HepG2 (cell line): Measurements from ENCODE around the gene TOP2A. TPM values are rescaled to one million over a fixed set of nuclear protein-coding genes. Genes with fewer than 3 reads are reported as not detected.

Experiments
- AGO1 ChIP-seq: fragments of 200-400 bp; formaldehyde crosslinking; IDR thresholded peaks from 2 replicates; pipeline ENCODE4 v1.6.1; 2017; ENCODE audit warnings: mild to moderate bottlenecking, low read depth, low read length, moderate library complexity; ENCODE audit not compliant: poor library complexity, severe bottlenecking
- ATF7-NPFF ChIP-seq: sonication (generic); formaldehyde crosslinking; IDR thresholded peaks from 2 replicates; pipeline ENCODE4 v1.8.1; 2023; ENCODE audit warnings: mild to moderate bottlenecking, low read depth, missing genetic modification reagents, moderate library complexity
- BCL6 ChIP-seq: IDR thresholded peaks from 2 replicates; pipeline ENCODE4 v1.6.1; 2016; ENCODE audit warnings: missing genetic modification reagents, missing compliant biosample characterization
- HIVEP1 ChIP-seq: sonication (generic); formaldehyde crosslinking; IDR thresholded peaks from 2 replicates; pipeline ENCODE4 v1.4.0; 2020; ENCODE audit warnings: mild to moderate bottlenecking, missing genetic modification reagents
- KDM6A ChIP-seq: IDR thresholded peaks from 2 replicates; pipeline ENCODE4 v1.6.1; 2016; ENCODE audit warnings: low read depth
- KMT2B ChIP-seq: IDR thresholded peaks from 2 replicates; pipeline ENCODE4 v1.6.1; 2016; ENCODE audit warnings: missing genetic modification reagents, missing compliant biosample characterization
- MEIS1 ChIP-seq: sonication (generic); formaldehyde crosslinking; IDR thresholded peaks from 2 replicates; pipeline ENCODE4 v1.9.0; 2021; ENCODE audit warnings: mild to moderate bottlenecking, missing genetic modification reagents, moderate library complexity, borderline replicate concordance
- PITX1 ChIP-seq: sonication (generic); formaldehyde crosslinking; IDR thresholded peaks from 2 replicates; pipeline ENCODE4 v1.5.1; 2020; ENCODE audit warnings: mild to moderate bottlenecking, missing genetic modification reagents
- POLR2A ChIP-seq, 2 experiments: IDR thresholded peaks; 2 replicates each; pipeline ENCODE4 v1.6.1; 2011; ENCODE audit warnings: low read depth in 2 of 2, low read length in 2 of 2, mild to moderate bottlenecking in 1 of 2, moderate library complexity in 1 of 2; ENCODE audit not compliant: insufficient read depth in 1 of 2
- RFX3 ChIP-seq: IDR thresholded peaks from 2 replicates; pipeline ENCODE4 v1.6.1; 2016; ENCODE audit warnings: missing biosample characterization, missing genetic modification reagents
- SNAI1 ChIP-seq: sonication (generic); formaldehyde crosslinking; IDR thresholded peaks from 2 replicates; pipeline ENCODE4 v1.5.0; 2020; ENCODE audit warnings: mild to moderate bottlenecking, missing genetic modification reagents, borderline replicate concordance
- TARDBP ChIP-seq: sonication (generic); formaldehyde crosslinking; IDR thresholded peaks from 2 replicates; pipeline ENCODE4 v1.8.0; 2022; ENCODE audit warnings: mild to moderate bottlenecking, missing genetic modification reagents
- TGIF2 ChIP-seq: IDR thresholded peaks from 2 replicates; pipeline ENCODE4 v1.6.1; 2016; ENCODE audit warnings: control low read depth, missing compliant biosample characterization
- YEATS2 ChIP-seq: sonication (generic); formaldehyde crosslinking; IDR thresholded peaks from 2 replicates; pipeline ENCODE4 v1.4.0; 2020; ENCODE audit warnings: missing genetic modification reagents, borderline replicate concordance
- ZFP82 ChIP-seq: sonication (generic); formaldehyde crosslinking; IDR thresholded peaks from 2 replicates; pipeline ENCODE4 v1.5.1; 2020; ENCODE audit warnings: mild to moderate bottlenecking, missing genetic modification reagents, borderline replicate concordance
- ZNF20 ChIP-seq: sonication (generic); formaldehyde crosslinking; IDR thresholded peaks from 2 replicates; pipeline ENCODE4 v1.4.0; 2020; ENCODE audit warnings: mild to moderate bottlenecking, moderate library complexity, missing genetic modification reagents
- ZNF781 ChIP-seq: sonication (generic); formaldehyde crosslinking; IDR thresholded peaks from 2 replicates; pipeline ENCODE4 v1.5.1; 2020; ENCODE audit warnings: borderline replicate concordance, mild to moderate bottlenecking, missing genetic modification reagents; ENCODE audit errors: not compliant biosample characterization
- polyA plus RNA-seq, 8 experiments: library from polyadenylated mRNA; depleted of rRNA in 3 of 8; stranded (reverse) in 7 of 8; unstranded in 1 of 8; fragments of >200 nt; fragmentation: Illumina TruSeq in 4 of 8; extraction: Trizol in 4 of 8; gene quantifications; 2 replicates each; pipeline versions ENCODE4 v1.2.1 to v1.2.3, GENCODE V29; 2011 to 2016; ENCODE audit warnings: low read depth in 4 of 8, missing spikeins in 1 of 8, mixed read lengths in 1 of 8; ENCODE audit not compliant: insufficient read depth in 1 of 8
- total RNA-seq, 5 experiments: library from RNA; depleted of rRNA; stranded (reverse); fragments of >200 nt; fragmentation: Illumina TruSeq; extraction: Trizol; gene quantifications; 2 replicates each; pipeline ENCODE4 v1.2.3, GENCODE V29; 2016; ENCODE audit warnings: low read depth in 1 of 5
- TF ChIP-seq, protein P1 (sequence below): sonication (generic); formaldehyde crosslinking; IDR thresholded peaks from 2 replicates; pipeline ENCODE4 v1.5.0; 2020; ENCODE audit warnings: missing genetic modification reagents
- TF ChIP-seq, protein P2 (sequence below): sonication (generic); formaldehyde crosslinking; IDR thresholded peaks from 2 replicates; pipeline ENCODE4 v1.4.0; 2020; ENCODE audit warnings: low read depth, mild to moderate bottlenecking, missing genetic modification reagents
- TF ChIP-seq, protein P3 (sequence below), 2 experiments: fragments of 450-650 bp in 1 of 2; sonication (generic) in 1 of 2; formaldehyde crosslinking; IDR thresholded peaks; 2 replicates each; pipeline versions ENCODE4 v1.5.0 to v1.8.0; 2020 to 2022; ENCODE audit warnings: mild to moderate bottlenecking in 1 of 2, missing genetic modification reagents in 1 of 2
- TF ChIP-seq, protein P4 (sequence below): IDR thresholded peaks from 2 replicates; pipeline ENCODE4 v1.6.1; 2016; ENCODE audit warnings: missing compliant biosample characterization, missing genetic modification reagents, borderline replicate concordance
- TF ChIP-seq, protein P5 (sequence below): sonication (generic); formaldehyde crosslinking; IDR thresholded peaks from 2 replicates; pipeline ENCODE4 v1.4.0; 2020; ENCODE audit warnings: mild to moderate bottlenecking, missing genetic modification reagents, borderline replicate concordance
- TF ChIP-seq, protein P6 (sequence below): IDR thresholded peaks from 2 replicates; pipeline ENCODE4 v1.6.1; 2016; ENCODE audit warnings: low read depth

TOP2A gene
- total and polyA plus RNA-seq, 2 of the 13 experiments (the other 11 are each of a cell fraction or from before 2014, with no cell fraction given): 108 to 327 TPM

DNA sequence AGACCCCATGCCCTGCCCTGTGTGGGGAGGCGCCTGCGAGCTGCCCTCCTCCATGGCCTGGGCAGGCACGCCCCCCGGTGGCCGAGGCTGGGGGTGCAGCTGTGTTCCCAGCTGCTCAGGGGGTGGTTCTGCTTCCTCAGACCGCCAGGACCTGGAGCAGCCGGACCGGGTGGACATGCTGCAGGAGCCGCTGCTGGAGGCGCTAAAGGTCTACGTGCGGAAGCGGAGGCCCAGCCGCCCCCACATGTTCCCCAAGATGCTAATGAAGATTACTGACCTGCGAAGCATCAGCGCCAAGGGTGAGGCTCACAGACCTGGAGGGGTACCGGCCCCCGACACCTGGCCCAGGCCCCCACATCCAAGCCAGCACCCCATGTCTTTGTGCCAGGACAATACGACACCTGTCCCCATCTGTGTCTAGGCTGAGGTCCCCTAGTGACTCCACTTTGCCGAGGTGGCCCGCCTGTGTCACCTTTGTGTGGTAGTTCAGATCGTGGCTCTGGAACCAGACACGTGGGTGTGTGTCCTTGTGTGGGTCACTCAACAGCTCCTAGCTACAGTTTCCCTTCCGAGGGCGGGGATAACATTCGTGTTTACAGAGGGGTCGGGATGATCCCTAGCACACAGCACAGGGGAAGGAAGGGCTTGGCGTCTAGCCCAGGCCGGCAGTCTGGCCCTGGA, 62.4 kb downstream of the TOP2A start (continued):
- TF ChIP-seq TARDBP (no peak), SNAI1 (CRISPR knock-in tag) (no peak), POLR2A (IDR thresholded peaks at IDR 0.05; ENCODE audit: insufficient read depth in 1 of 2, low read depth in 2 of 2, low read length in 2 of 2) (no peak), YEATS2 (CRISPR knock-in tag) (peak; percentile 56; the same call in 1 of the 2 replicates), KDM6A (no peak), ZNF20 (CRISPR knock-in tag) (no peak), ZNF781 (CRISPR knock-in tag) (no peak), BCL6 (CRISPR knock-in tag) (peak; percentile 62; the same call in 1 of the 2 replicates), ATF7-NPFF (CRISPR knock-in tag) (no peak; the same call in 1 of the 2 replicates), PITX1 (0 out of 2 replicates have a peak, but pooled peaks have one; percentile 19), AGO1 (no peak), KMT2B (CRISPR knock-in tag) (no peak), RFX3 (CRISPR knock-in tag) (no peak), ZFP82 (CRISPR knock-in tag) (peak; percentile 75; the same call in 1 of the 2 replicates), TGIF2 (CRISPR knock-in tag) (no peak; the same call in 1 of the 2 replicates), HIVEP1 (CRISPR knock-in tag) (no peak), MEIS1 (CRISPR knock-in tag) (peak; percentile 83; the same call in 1 of the 2 replicates)
- TF ChIP-seq, protein P1, sequence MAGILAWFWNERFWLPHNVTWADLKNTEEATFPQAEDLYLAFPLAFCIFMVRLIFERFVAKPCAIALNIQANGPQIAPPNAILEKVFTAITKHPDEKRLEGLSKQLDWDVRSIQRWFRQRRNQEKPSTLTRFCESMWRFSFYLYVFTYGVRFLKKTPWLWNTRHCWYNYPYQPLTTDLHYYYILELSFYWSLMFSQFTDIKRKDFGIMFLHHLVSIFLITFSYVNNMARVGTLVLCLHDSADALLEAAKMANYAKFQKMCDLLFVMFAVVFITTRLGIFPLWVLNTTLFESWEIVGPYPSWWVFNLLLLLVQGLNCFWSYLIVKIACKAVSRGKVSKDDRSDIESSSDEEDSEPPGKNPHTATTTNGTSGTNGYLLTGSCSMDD (CRISPR knock-in tag): no peak
- TF ChIP-seq, protein P2, sequence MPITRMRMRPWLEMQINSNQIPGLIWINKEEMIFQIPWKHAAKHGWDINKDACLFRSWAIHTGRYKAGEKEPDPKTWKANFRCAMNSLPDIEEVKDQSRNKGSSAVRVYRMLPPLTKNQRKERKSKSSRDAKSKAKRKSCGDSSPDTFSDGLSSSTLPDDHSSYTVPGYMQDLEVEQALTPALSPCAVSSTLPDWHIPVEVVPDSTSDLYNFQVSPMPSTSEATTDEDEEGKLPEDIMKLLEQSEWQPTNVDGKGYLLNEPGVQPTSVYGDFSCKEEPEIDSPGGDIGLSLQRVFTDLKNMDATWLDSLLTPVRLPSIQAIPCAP (CRISPR knock-in tag): no peak
- TF ChIP-seq, protein P3, sequence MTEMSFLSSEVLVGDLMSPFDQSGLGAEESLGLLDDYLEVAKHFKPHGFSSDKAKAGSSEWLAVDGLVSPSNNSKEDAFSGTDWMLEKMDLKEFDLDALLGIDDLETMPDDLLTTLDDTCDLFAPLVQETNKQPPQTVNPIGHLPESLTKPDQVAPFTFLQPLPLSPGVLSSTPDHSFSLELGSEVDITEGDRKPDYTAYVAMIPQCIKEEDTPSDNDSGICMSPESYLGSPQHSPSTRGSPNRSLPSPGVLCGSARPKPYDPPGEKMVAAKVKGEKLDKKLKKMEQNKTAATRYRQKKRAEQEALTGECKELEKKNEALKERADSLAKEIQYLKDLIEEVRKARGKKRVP (CRISPR knock-in tag; IDR thresholded peaks at IDR 0.05): no peak
- TF ChIP-seq, protein P4, sequence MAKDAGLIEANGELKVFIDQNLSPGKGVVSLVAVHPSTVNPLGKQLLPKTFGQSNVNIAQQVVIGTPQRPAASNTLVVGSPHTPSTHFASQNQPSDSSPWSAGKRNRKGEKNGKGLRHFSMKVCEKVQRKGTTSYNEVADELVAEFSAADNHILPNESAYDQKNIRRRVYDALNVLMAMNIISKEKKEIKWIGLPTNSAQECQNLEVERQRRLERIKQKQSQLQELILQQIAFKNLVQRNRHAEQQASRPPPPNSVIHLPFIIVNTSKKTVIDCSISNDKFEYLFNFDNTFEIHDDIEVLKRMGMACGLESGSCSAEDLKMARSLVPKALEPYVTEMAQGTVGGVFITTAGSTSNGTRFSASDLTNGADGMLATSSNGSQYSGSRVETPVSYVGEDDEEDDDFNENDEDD: no peak
- TF ChIP-seq, protein P5, sequence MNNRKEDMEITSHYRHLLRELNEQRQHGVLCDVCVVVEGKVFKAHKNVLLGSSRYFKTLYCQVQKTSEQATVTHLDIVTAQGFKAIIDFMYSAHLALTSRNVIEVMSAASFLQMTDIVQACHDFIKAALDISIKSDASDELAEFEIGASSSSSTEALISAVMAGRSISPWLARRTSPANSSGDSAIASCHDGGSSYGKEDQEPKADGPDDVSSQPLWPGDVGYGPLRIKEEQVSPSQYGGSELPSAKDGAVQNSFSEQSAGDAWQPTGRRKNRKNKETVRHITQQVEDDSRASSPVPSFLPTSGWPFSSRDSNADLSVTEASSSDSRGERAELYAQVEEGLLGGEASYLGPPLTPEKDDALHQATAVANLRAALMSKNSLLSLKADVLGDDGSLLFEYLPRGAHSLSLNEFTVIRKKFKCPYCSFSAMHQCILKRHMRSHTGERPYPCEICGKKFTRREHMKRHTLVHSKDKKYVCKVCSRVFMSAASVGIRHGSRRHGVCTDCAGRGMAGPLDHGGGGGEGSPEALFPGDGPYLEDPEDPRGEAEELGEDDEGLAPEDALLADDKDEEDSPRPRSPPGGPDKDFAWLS (CRISPR knock-in tag): no peak
- TF ChIP-seq, protein P6, sequence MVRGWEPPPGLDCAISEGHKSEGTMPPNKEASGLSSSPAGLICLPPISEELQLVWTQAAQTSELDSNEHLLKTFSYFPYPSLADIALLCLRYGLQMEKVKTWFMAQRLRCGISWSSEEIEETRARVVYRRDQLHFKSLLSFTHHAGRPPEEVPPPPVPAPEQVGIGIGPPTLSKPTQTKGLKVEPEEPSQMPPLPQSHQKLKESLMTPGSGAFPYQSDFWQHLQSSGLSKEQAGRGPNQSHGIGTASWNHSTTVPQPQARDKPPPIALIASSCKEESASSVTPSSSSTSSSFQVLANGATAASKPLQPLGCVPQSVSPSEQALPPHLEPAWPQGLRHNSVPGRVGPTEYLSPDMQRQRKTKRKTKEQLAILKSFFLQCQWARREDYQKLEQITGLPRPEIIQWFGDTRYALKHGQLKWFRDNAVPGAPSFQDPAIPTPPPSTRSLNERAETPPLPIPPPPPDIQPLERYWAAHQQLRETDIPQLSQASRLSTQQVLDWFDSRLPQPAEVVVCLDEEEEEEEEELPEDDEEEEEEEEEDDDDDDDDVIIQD (CRISPR knock-in tag): no peak
